Esophagus squamous epithelium (tissue), 4 donors: ENCODE data around the gene BACH1.

Experiments used
- POLR2A ChIP-seq, 4 donors: fragments of 450-650 bp; IDR thresholded peaks; one replicate each; pipeline ENCODE4 v1.6.1; 2017; ENCODE audit warnings: antibody characterized with exemption in 4 of 4, mild to moderate bottlenecking in 4 of 4, moderate library complexity in 3 of 4
- TF ChIP-seq, protein P1 (sequence below), 6 experiments: fragments of 450-650 bp in 4 of 6; fragments of 200-600 bp in 2 of 6; sonication (generic) in 2 of 6; IDR thresholded peaks; one replicate each; pipeline ENCODE4 v1.5.1; 2016 to 2019; ENCODE audit warnings: antibody characterized with exemption in 6 of 6, mild to moderate bottlenecking in 4 of 6, moderate library complexity in 4 of 6

DNA sequence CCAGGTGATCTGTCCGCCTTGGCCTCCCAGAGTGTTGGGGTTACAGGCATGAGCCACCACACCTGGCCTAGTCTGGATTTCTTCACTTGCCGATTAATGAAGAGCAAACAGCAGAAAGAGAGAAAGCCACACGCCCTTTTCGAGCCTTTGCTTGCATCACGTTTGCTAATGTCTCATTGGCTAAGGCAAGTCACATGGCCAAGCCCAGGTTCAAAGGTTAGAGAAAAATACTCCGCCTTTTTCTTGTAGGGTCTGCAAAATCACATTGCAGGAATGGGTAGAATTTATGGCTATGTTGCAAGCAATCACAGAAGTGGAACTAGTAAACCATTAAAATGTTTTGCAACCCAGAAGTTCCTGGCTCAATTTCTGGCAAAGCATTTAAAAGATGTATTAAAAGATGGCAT is 26.8 kb upstream of the BACH1 start:
- TF ChIP-seq, protein P1, sequence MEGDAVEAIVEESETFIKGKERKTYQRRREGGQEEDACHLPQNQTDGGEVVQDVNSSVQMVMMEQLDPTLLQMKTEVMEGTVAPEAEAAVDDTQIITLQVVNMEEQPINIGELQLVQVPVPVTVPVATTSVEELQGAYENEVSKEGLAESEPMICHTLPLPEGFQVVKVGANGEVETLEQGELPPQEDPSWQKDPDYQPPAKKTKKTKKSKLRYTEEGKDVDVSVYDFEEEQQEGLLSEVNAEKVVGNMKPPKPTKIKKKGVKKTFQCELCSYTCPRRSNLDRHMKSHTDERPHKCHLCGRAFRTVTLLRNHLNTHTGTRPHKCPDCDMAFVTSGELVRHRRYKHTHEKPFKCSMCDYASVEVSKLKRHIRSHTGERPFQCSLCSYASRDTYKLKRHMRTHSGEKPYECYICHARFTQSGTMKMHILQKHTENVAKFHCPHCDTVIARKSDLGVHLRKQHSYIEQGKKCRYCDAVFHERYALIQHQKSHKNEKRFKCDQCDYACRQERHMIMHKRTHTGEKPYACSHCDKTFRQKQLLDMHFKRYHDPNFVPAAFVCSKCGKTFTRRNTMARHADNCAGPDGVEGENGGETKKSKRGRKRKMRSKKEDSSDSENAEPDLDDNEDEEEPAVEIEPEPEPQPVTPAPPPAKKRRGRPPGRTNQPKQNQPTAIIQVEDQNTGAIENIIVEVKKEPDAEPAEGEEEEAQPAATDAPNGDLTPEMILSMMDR (IDR thresholded peaks at IDR 0.05): no peak
- TF ChIP-seq POLR2A (IDR thresholded peaks at IDR 0.05): no peak
